A549 (cell line): ENCODE results near the gene STAP2. TPM values are rescaled to one million over a fixed set of nuclear protein-coding genes. Genes with fewer than 3 reads are reported as not detected.

ENCODE experiments used
- ATAC-seq, 2 experiments: fragments of 200-7000 bp in 1 of 2; fragments of >200 bp in 1 of 2; cut with Nextera tagmentation in 1 of 2; cut with Tn5 transposase in 1 of 2; 3 replicates each; pipeline versions ENCODE4 v1.8.0 to v1.9.1; 2018 to 2020; ENCODE audit warnings: mild to moderate bottlenecking in 1 of 2, moderate library complexity in 1 of 2
- CTCF ChIA-PET: fragments of 300-600 bp; sonication (Branson Sonifier 250); formaldehyde crosslinking; extraction: SDS; loops from one replicate; lab custom pipeline; 2021; ENCODE audit warnings: antibody characterized with exemption, inconsistent platforms; lab: Yijun Ruan, JAX
- POLR2A ChIA-PET: fragments of 350-600 bp; formaldehyde crosslinking; extraction: SDS; loops from one replicate; lab custom pipeline; 2021; ENCODE audit warnings: antibody characterized with exemption, inconsistent platforms; lab: Yijun Ruan, JAX
- DNase-seq, 2 experiments: peaks; one replicate each; pipeline versions ENCODE4 v3.0.0 to v3.0.0-alpha.2; 2011 to 2016; ENCODE audit warnings: low read depth in 1 of 2, low spot score in 1 of 2
- FAIRE-seq: peaks from 2 replicates; lab custom pipeline; 2011; peaks lifted over from hg19 to GRCh38; lab: Jason Lieb, UNC
- H3K27ac ChIP-seq, 2 experiments: fragments of >200 bp; sonication (Bioruptor Twin); formaldehyde crosslinking; 3 replicates each; pipeline ENCODE4 v1.5.1; 2016 to 2017
- H3K4me1 ChIP-seq: fragments of >200 bp; sonication (Bioruptor Twin); formaldehyde crosslinking; 3 replicates; pipeline ENCODE4 v1.6.1; 2016
- H3K4me2 ChIP-seq: fragments of >200 bp; sonication (Bioruptor Twin); formaldehyde crosslinking; 3 replicates; pipeline ENCODE4 v1.6.1; 2016
- H3K4me3 ChIP-seq: fragments of >200 bp; sonication (Bioruptor Twin); formaldehyde crosslinking; 3 replicates; pipeline ENCODE4 v1.5.1; 2016
- H3K9me3 ChIP-seq: fragments of >200 bp; sonication (Bioruptor Twin); formaldehyde crosslinking; 3 replicates; pipeline ENCODE4 v1.6.1; 2016
- CTCF ChIP-seq: fragments of >200 bp; sonication (Bioruptor Twin); formaldehyde crosslinking; IDR thresholded peaks from 3 replicates; pipeline ENCODE4 v1.5.1; 2016
- E2F6 ChIP-seq: IDR thresholded peaks from 2 replicates; pipeline ENCODE4 v1.6.1; 2012; ENCODE audit warnings: low read depth, borderline replicate concordance
- EHF ChIP-seq: fragments of 250-450 bp; sonication (Bioruptor Pico); IDR thresholded peaks from 2 replicates; pipeline ENCODE4 v1.5.0; 2020; ENCODE audit warnings: mild to moderate bottlenecking
- EHMT2 ChIP-seq: fragments of 200-600 bp; sonication (generic); IDR thresholded peaks from 2 replicates; pipeline ENCODE4 v1.6.1; 2016; ENCODE audit warnings: antibody characterized with exemption, low read depth, mild to moderate bottlenecking, moderate library complexity
- ELK1 ChIP-seq: fragments of 150-350 bp; IDR thresholded peaks from 2 replicates; pipeline ENCODE4 v1.6.1; 2014; ENCODE audit warnings: low read depth, mild to moderate bottlenecking, low read length
- ESRRA ChIP-seq: fragments of 150-350 bp; IDR thresholded peaks from 2 replicates; pipeline ENCODE4 v1.6.1; 2014; ENCODE audit warnings: mild to moderate bottlenecking, low read length, borderline replicate concordance
- FOSB ChIP-seq: fragments of 250-450 bp; sonication (Bioruptor Pico); IDR thresholded peaks from 2 replicates; pipeline ENCODE4 v1.5.0; 2020; ENCODE audit warnings: mild to moderate bottlenecking, moderate library complexity
- GATA3 ChIP-seq: IDR thresholded peaks from 2 replicates; pipeline ENCODE4 v1.6.1; 2012; ENCODE audit warnings: borderline replicate concordance
- HEYL ChIP-seq: fragments of 250-450 bp; sonication (Bioruptor Pico); IDR thresholded peaks from 2 replicates; pipeline ENCODE4 v1.8.0; 2021; ENCODE audit warnings: mild to moderate bottlenecking, moderate library complexity
- KDM5A ChIP-seq: fragments of 200-600 bp; sonication (generic); IDR thresholded peaks from 2 replicates; pipeline ENCODE4 v1.6.1; 2016; ENCODE audit warnings: antibody characterized with exemption, mild to moderate bottlenecking
- MAZ ChIP-seq: fragments of 150-350 bp; IDR thresholded peaks from 2 replicates; pipeline ENCODE4 v1.6.1; 2014; ENCODE audit warnings: antibody characterized with exemption, low read depth, low read length, borderline replicate concordance
- MYC ChIP-seq: IDR thresholded peaks from 2 replicates; pipeline ENCODE4 v1.6.1; 2012; ENCODE audit warnings: mild to moderate bottlenecking, inconsistent platforms, low read length, improper control_type of control experiment, borderline replicate concordance
- NFE2L2 ChIP-seq: fragments of 150-350 bp; conservative IDR thresholded peaks from 2 replicates; pipeline ENCODE4 v1.6.1; 2014; ENCODE audit warnings: low read length
- NR3C1 ChIP-seq: fragments of >200 bp; sonication (Bioruptor Twin); formaldehyde crosslinking; IDR thresholded peaks from 3 replicates; pipeline ENCODE4 v1.6.1; 2017
- PBX3 ChIP-seq: IDR thresholded peaks from 2 replicates; pipeline ENCODE4 v1.6.1; 2012
- PHF8 ChIP-seq: fragments of 200-600 bp; sonication (generic); IDR thresholded peaks from 2 replicates; pipeline ENCODE4 v1.6.1; 2016; ENCODE audit warnings: low read depth, mild to moderate bottlenecking, antibody characterized with exemption, moderate library complexity, borderline replicate concordance
- POLR2AphosphoS2 ChIP-seq: conservative IDR thresholded peaks from 2 replicates; pipeline ENCODE4 v1.6.1; 2012; ENCODE audit warnings: low read length, improper control_type of control experiment, inconsistent platforms
- ZC3H11A ChIP-seq: fragments of 450-650 bp; IDR thresholded peaks from 2 replicates; pipeline ENCODE4 v1.6.1; 2014; ENCODE audit warnings: antibody characterized with exemption, mild to moderate bottlenecking
- ZFP36 ChIP-seq: fragments of 450-650 bp; IDR thresholded peaks from 2 replicates; pipeline ENCODE4 v1.6.1; 2014; ENCODE audit warnings: borderline replicate concordance; ENCODE audit not compliant: partially characterized antibody
- ZNF302 ChIP-seq: fragments of 250-450 bp; sonication (Bioruptor Pico); IDR thresholded peaks from 2 replicates; pipeline ENCODE4 v1.9.0; 2021; ENCODE audit warnings: inconsistent platforms, mild to moderate bottlenecking, moderate library complexity
- ZSCAN20 ChIP-seq: fragments of 250-450 bp; sonication (Bioruptor Pico); IDR thresholded peaks from 2 replicates; pipeline ENCODE4 v1.8.0; 2022; ENCODE audit warnings: mild to moderate bottlenecking, moderate library complexity
- WGBS: methylation state at CpG from one replicate; pipeline ENCODE4 v1.1.6; 2017; ENCODE audit errors: missing lambda C conversion rate; 5-methylcytosine and 5-hydroxymethylcytosine counted together
- polyA plus RNA-seq, 4 experiments: library from polyadenylated mRNA; depleted of rRNA in 3 of 4; stranded (reverse); fragments of >200 nt; fragmentation: RNase III in 1 of 4; extraction: RNeasy Plus Mini Kit Qiagen cat#74134 plus additional on column Dnase treatment in 1 of 4; gene quantifications; 2 replicates in 3 of 4; 3 replicates in 1 of 4; pipeline ENCODE4 v1.2.3, GENCODE V29; 2011 to 2017

The STAP2 gene
- polyA plus RNA-seq, 2 of the 4 experiments (the other 2 are of a cell fraction) = 0.19 TPM; not detected in 1

- TF ChIP-seq ZNF302 (CRISPR knock-in tag) (no peak), KDM5A (no peak), FOSB (CRISPR knock-in tag) (no peak), GATA3 (no peak), POLR2AphosphoS2 (no peak), ZC3H11A (no peak), NR3C1 (no peak), CTCF (no peak), ESRRA (no peak), E2F6 (no peak)
- FAIRE-seq (no peak), DNase-seq (no peak), ATAC-seq (peak; percentile 36 to 48; a peak in 2 of 6 replicates)
- Histone ChIP-seq H3K9me3 (no peaks in the 10 kb centered on the region), H3K4me1 (peaks cover 2% of the 10 kb centered on the region; the same call in 1 of the 3 replicates), H3K27ac (peak within 1 kb of the TSS in 1 of 2 experiments; percentile 67; a peak in 3 of 6 replicates), H3K4me3 (peak within 1 kb of the TSS; percentile 47), H3K4me2 (peak within 1 kb of the TSS; percentile 95)
- ChIA-PET CTCF (interaction anchor here (0.6 to 5.0 kb wide), 4 partner anchors 12 to 106 kb away, joined by 4 to 35 read pairs (median 6); no protein-coding TSS in a partner anchor), POLR2A (no interaction called here)
- 23% methylated on average over 12 of the region's 44 CpGs for WGBS
Measured at GRCh38 chr19:4278419-4279266, 60.0 kb downstream of the STAP2 start, which contains the start of gene SHD. SHD (plus strand) TSS chr19:4279266; CDS start chr19:4280064, 798 bp downstream.

- Histone ChIP-seq H3K4me3 (no peak overlapping the region), H3K4me1 (peaks cover 2% of the 10 kb centered on the region; the same call in 1 of the 3 replicates), H3K4me2 (no peak overlapping the region), H3K9me3 (no peaks in the 10 kb centered on the region), H3K27ac (no peak overlapping the region)
- FAIRE-seq = no peak
- ChIA-PET POLR2A (no interaction called here), CTCF (interaction anchor here (0.6 to 5.0 kb wide), 3 partner anchors 11 to 105 kb away, joined by 4 to 35 read pairs (median 8); no protein-coding TSS in a partner anchor)
- DNase-seq = no peak
- 20% methylated on average over 2 of the region's 4 CpGs for WGBS
- ATAC-seq = 0 out of 6 replicates have a peak, but pooled peaks of 1 of the 2 experiments have one; percentile 17
- no peak for TF ChIP-seq MAZ
- no peak for TF ChIP-seq NR3C1
- TF ChIP-seq MYC = no peak
- TF ChIP-seq EHMT2 = no peak
- no peak for TF ChIP-seq ZNF302 (CRISPR knock-in tag)
- no peak for TF ChIP-seq ZFP36
- TF ChIP-seq HEYL (CRISPR knock-in tag) = no peak
- no peak for TF ChIP-seq ELK1
- TF ChIP-seq KDM5A = no peak
- TF ChIP-seq PHF8 = no peak
- TF ChIP-seq ZC3H11A = no peak
- TF ChIP-seq ZSCAN20 (CRISPR knock-in tag) = no peak
- no peak for TF ChIP-seq PBX3
- no peak for TF ChIP-seq GATA3
- TF ChIP-seq NFE2L2 = no peak
- TF ChIP-seq EHF (CRISPR knock-in tag) = no peak
Measured at GRCh38 chr19:4278010-4278409, 60.6 kb downstream of the STAP2 start.
